K562 (cell line): ENCODE data around the gene CDHR2. TPM values are rescaled to one million over a fixed set of nuclear protein-coding genes. Genes with fewer than 3 reads are reported as not detected.

Experiments
- ATAC-seq: fragments of 200-7000 bp; cut with Tn5 transposase; 3 replicates; pipeline ENCODE4 v1.9.1; 2020; ENCODE audit warnings: moderate library complexity
- BruUV-seq: library from RNA; stranded (reverse); fragments of 400-500 nt; replicated peaks from 2 replicates; lab custom pipeline; 2021; lab: Mats Ljungman, UMichigan
- CTCF ChIA-PET: fragments of 300-600 bp; formaldehyde crosslinking; extraction: SDS; loops from one replicate; lab custom pipeline; 2021; ENCODE audit warnings: low intra/inter-chr PET ratio; lab: Yijun Ruan, JAX
- POLR2A ChIA-PET: fragments of 300-600, 350-650 bp; sonication (Branson Sonifier 250); formaldehyde crosslinking; extraction: SDS; loops from one replicate; lab custom pipeline; 2021; ENCODE audit warnings: antibody characterized with exemption, inconsistent platforms; lab: Yijun Ruan, JAX
- DNase-seq, 4 experiments: peaks; one replicate each; pipeline versions ENCODE4 v3.0.0 to v3.0.0-alpha.2; 2011 to 2018; ENCODE audit warnings: low spot score in 3 of 4, mixed read lengths in 3 of 4; ENCODE audit errors: extremely low read depth in 1 of 4
- FAIRE-seq: peaks from 2 replicates; lab custom pipeline; 2011; peaks lifted over from hg19 to GRCh38; lab: Jason Lieb, UNC
- H2AFZ ChIP-seq: 2 replicates; pipeline ENCODE4 v1.6.0; 2011; ENCODE audit warnings: low read depth, low read length, control low read depth, inconsistent platforms
- H3K27ac ChIP-seq: fragments of 200-600 bp; 3 replicates; pipeline ENCODE4 v1.8.0; 2011; ENCODE audit warnings: low read depth, mild to moderate bottlenecking, control low read depth, inconsistent platforms, low read length, moderate library complexity, mixed read lengths; ENCODE audit errors: extremely low read depth
- H3K27me3 ChIP-seq, 2 experiments: fragments of 300-600 bp in 1 of 2; 2 replicates in 1 of 2; 3 replicates in 1 of 2; pipeline versions ENCODE4 v1.6.0 to v1.8.0; 2011; ENCODE audit warnings: inconsistent platforms in 2 of 2, low read length in 2 of 2, mild to moderate bottlenecking in 1 of 2, mixed read lengths in 1 of 2, moderate library complexity in 1 of 2; ENCODE audit not compliant: control insufficient read depth in 2 of 2, insufficient read depth in 2 of 2
- H3K36me3 ChIP-seq: fragments of 300-600 bp; 3 replicates; pipeline ENCODE4 v1.8.0; 2011; ENCODE audit warnings: mild to moderate bottlenecking, low read length, inconsistent platforms; ENCODE audit not compliant: control insufficient read depth, insufficient read depth
- H3K4me1 ChIP-seq, 2 experiments: fragments of 200-600 bp in 1 of 2; replicated peaks in 1 of 2; 2 replicates in 1 of 2; 3 replicates in 1 of 2; pipeline versions ENCODE4 v1.5.1 to v1.8.0; 2011; ENCODE audit warnings: inconsistent platforms in 2 of 2, low read length in 2 of 2, mild to moderate bottlenecking in 1 of 2, mixed read lengths in 1 of 2, moderate library complexity in 1 of 2; ENCODE audit not compliant: control insufficient read depth in 2 of 2, insufficient read depth in 2 of 2
- H3K4me2 ChIP-seq: 2 replicates; pipeline ENCODE4 v1.6.1; 2011; ENCODE audit warnings: low read length, control low read depth, inconsistent platforms, mixed read lengths; ENCODE audit not compliant: insufficient read depth
- H3K4me3 ChIP-seq: fragments of 200-600 bp; sonication (generic), shearing (Covaris generic); 2 replicates; pipeline ENCODE4 v1.5.1; 2016; ENCODE audit warnings: control low read depth, inconsistent platforms
- H3K79me2 ChIP-seq: fragments of 200-600 bp; 3 replicates; pipeline ENCODE4 v1.8.0; 2011; ENCODE audit warnings: low read length, inconsistent platforms; ENCODE audit not compliant: control insufficient read depth, insufficient read depth
- H3K9ac ChIP-seq, 2 experiments: 2 replicates each; pipeline versions ENCODE4 v1.6.0 to v1.6.1; 2011; ENCODE audit warnings: low read depth in 2 of 2, low read length in 2 of 2, control low read depth in 1 of 2, inconsistent platforms in 1 of 2, mild to moderate bottlenecking in 1 of 2, mixed read lengths in 1 of 2; ENCODE audit not compliant: insufficient read depth in 1 of 2
- H3K9me1 ChIP-seq: one replicate; pipeline ENCODE4 v1.6.0; 2011; ENCODE audit warnings: inconsistent platforms, mild to moderate bottlenecking, low read length, moderate library complexity; ENCODE audit not compliant: control insufficient read depth, insufficient read depth
- H3K9me3 ChIP-seq: replicated peaks from 2 replicates; pipeline ENCODE4 v1.5.1; 2011; ENCODE audit warnings: low read depth, low read length, inconsistent platforms; ENCODE audit not compliant: control insufficient read depth, insufficient read depth
- H4K20me1 ChIP-seq: replicated peaks from 2 replicates; pipeline ENCODE4 v1.6.1; 2011; ENCODE audit warnings: low read length, inconsistent platforms, mixed read lengths; ENCODE audit not compliant: control insufficient read depth, insufficient read depth
- ARID1B ChIP-seq: fragments of 450-650 bp; IDR thresholded peaks from 2 replicates; pipeline ENCODE4 v1.6.1; 2016; ENCODE audit warnings: antibody characterized with exemption, mild to moderate bottlenecking, inconsistent platforms
- ASH1L ChIP-seq: fragments of 450-650 bp; IDR thresholded peaks from 2 replicates; pipeline ENCODE4 v1.6.1; 2018; ENCODE audit warnings: borderline replicate concordance, mild to moderate bottlenecking, low read depth; ENCODE audit not compliant: partially characterized antibody
- BMI1 ChIP-seq: fragments of 150-350 bp; IDR thresholded peaks from 2 replicates; pipeline ENCODE4 v1.6.1; 2014; ENCODE audit warnings: low read length
- CAMTA2 ChIP-seq: fragments of 250-450 bp; sonication (Bioruptor Pico); conservative IDR thresholded peaks from 2 replicates; pipeline ENCODE4 v1.5.1; 2022
- CTCF ChIP-seq, 3 experiments: IDR thresholded peaks in 2 of 3; conservative IDR thresholded peaks in 1 of 3; 2 replicates each; pipeline ENCODE4 v1.5.1; 2011 to 2012; ENCODE audit warnings: low read length in 3 of 3, mild to moderate bottlenecking in 3 of 3, control low read depth in 2 of 3, improper control_type of control experiment in 1 of 3, inconsistent platforms in 1 of 3, low read depth in 1 of 3, mixed read lengths in 1 of 3, moderate library complexity in 1 of 3; ENCODE audit not compliant: insufficient read depth in 2 of 3
- ETV5 ChIP-seq: sonication (generic); formaldehyde crosslinking; IDR thresholded peaks from 2 replicates; pipeline ENCODE4 v1.4.0; 2020; ENCODE audit warnings: low read depth, mild to moderate bottlenecking, missing genetic modification reagents
- FOXA1 ChIP-seq: fragments of 450-650 bp; IDR thresholded peaks from 2 replicates; pipeline ENCODE4 v1.6.1; 2016; ENCODE audit warnings: mild to moderate bottlenecking, borderline replicate concordance
- GABPB1 ChIP-seq: sonication (generic); formaldehyde crosslinking; IDR thresholded peaks from 2 replicates; pipeline ENCODE4 v1.8.0; 2022; ENCODE audit warnings: mild to moderate bottlenecking, missing genetic modification reagents
- GMEB1 ChIP-seq: fragments of 250-450 bp; sonication (Bioruptor Pico); IDR thresholded peaks from 2 replicates; pipeline ENCODE4 v1.4.0; 2020; ENCODE audit warnings: mild to moderate bottlenecking
- KDM1A ChIP-seq, 2 experiments: fragments of 450-650 bp; IDR thresholded peaks; 2 replicates each; pipeline ENCODE4 v1.6.1; 2016; ENCODE audit warnings: mild to moderate bottlenecking in 2 of 2
- KDM2B ChIP-seq: fragments of 250-450 bp; sonication (Bioruptor Pico); IDR thresholded peaks from 2 replicates; pipeline ENCODE4 v1.8.0; 2021; ENCODE audit warnings: mild to moderate bottlenecking, moderate library complexity
- KLF10 ChIP-seq: fragments of 250-450 bp; sonication (Bioruptor Pico); IDR thresholded peaks from 2 replicates; pipeline ENCODE4 v1.6.1; 2021; ENCODE audit warnings: matching md5 sums
- MXD1 ChIP-seq: fragments of 250-450 bp; sonication (Bioruptor Pico); IDR thresholded peaks from 2 replicates; pipeline ENCODE4 v1.8.0; 2021; ENCODE audit warnings: borderline replicate concordance, mild to moderate bottlenecking, moderate library complexity; ENCODE audit not compliant: poor library complexity, severe bottlenecking
- NR1H2 ChIP-seq: sonication (generic); formaldehyde crosslinking; IDR thresholded peaks from 2 replicates; pipeline ENCODE4 v1.4.0; 2020; ENCODE audit warnings: mild to moderate bottlenecking, missing genetic modification reagents
- SLC30A9 ChIP-seq: fragments of 250-450 bp; sonication (Bioruptor Pico); IDR thresholded peaks from 2 replicates; pipeline ENCODE4 v1.8.0; 2022; ENCODE audit warnings: mild to moderate bottlenecking, moderate library complexity
- SMARCA4 ChIP-seq: fragments of 450-650 bp; IDR thresholded peaks from 2 replicates; pipeline ENCODE4 v1.6.1; 2016
- TGIF2 ChIP-seq: sonication (generic); formaldehyde crosslinking; IDR thresholded peaks from 2 replicates; pipeline ENCODE4 v1.8.1; 2022; ENCODE audit warnings: mild to moderate bottlenecking, missing genetic modification reagents, moderate library complexity
- TSC22D4 ChIP-seq: fragments of 450-650 bp; IDR thresholded peaks from 2 replicates; pipeline ENCODE4 v1.6.1; 2016; ENCODE audit warnings: missing genetic modification characterization, missing biosample characterization, control low read depth
- YBX1 ChIP-seq: fragments of 450-650 bp; IDR thresholded peaks from 2 replicates; pipeline ENCODE4 v1.7.1; 2016; ENCODE audit warnings: mild to moderate bottlenecking
- ZNF121 ChIP-seq: sonication (generic); formaldehyde crosslinking; conservative IDR thresholded peaks from 2 replicates; pipeline ENCODE4 v1.8.0; 2022; ENCODE audit warnings: missing genetic modification reagents
- ZNF165 ChIP-seq: fragments of 250-450 bp; sonication (Bioruptor Pico); IDR thresholded peaks from 2 replicates; pipeline ENCODE4 v1.4.0; 2020; ENCODE audit warnings: borderline replicate concordance
- WGBS: fragments of 100-300 bp; shearing (Covaris generic); methylation state at CpG from one replicate; pipeline ENCODE4 v1.1.6; 2016; ENCODE audit warnings: low coverage, mixed read lengths; ENCODE audit not compliant: insufficient coverage; ENCODE audit errors: missing lambda C conversion rate; 5-methylcytosine and 5-hydroxymethylcytosine counted together
- in situ Hi-C: fragments of 300-500 bp; cut with MboI; formaldehyde crosslinking; loops from 4 replicates; pipeline ENCODE4 v1.15.0; 2018; ENCODE audit warnings: inconsistent platforms, mixed read lengths
- intact Hi-C: fragments of 100-400 bp; cut with micrococcal nuclease; formaldehyde crosslinking; loops from 2 replicates; pipeline ENCODE4 v1.14.2; 2022
- polyA plus RNA-seq, 8 experiments: library from polyadenylated mRNA; depleted of rRNA in 4 of 8; stranded (reverse) in 5 of 8; unstranded in 3 of 8; fragments of >200 nt; fragmentation: Nextera tagmentation in 2 of 8; fragmentation: Illumina TruSeq in 1 of 8; extraction: Ambion mirVana in 2 of 8; extraction: Trizol in 1 of 8; gene quantifications; 2 replicates each; pipeline versions ENCODE4 v1.2.1 to v1.2.3, GENCODE V29; 2011 to 2014; ENCODE audit warnings: inconsistent platforms in 1 of 8, missing spikeins in 1 of 8
- total RNA-seq, 7 experiments: library from RNA; depleted of rRNA in 6 of 7; stranded (reverse); fragments of >200 nt in 6 of 7; fragmentation: Illumina TruSeq in 2 of 7; extraction: Trizol in 2 of 7; gene quantifications; 2 replicates each; pipeline versions ENCODE4 v1.2.1 to v1.2.3, GENCODE V29; 2011 to 2021; ENCODE audit warnings: low replicate concordance in 1 of 7

Gene CDHR2
- total and polyA plus RNA-seq, 9 of the 15 experiments (the other 6 are each of a cell fraction or from before 2014, with no cell fraction given), result 0.01 to 0.62 (median 0.09) TPM; not detected in 2

GRCh38 chr5:176517053-176517661 lies 32.0 kb upstream of the CDHR2 start:
- in situ Hi-C loops (no loop called here), intact Hi-C loops (no loop called here)
- Histone ChIP-seq H2AFZ (no peak overlapping the region), H3K9ac (no peak overlapping the region), H3K27ac (no peak overlapping the region), H3K36me3 (no peaks in the 10 kb centered on the region), H3K4me1 (peaks cover 9 to 11% of the 10 kb centered on the region in 2 experiments; a peak in 4 of 5 replicates), H3K4me2 (no peak overlapping the region), H3K4me3 (no peak overlapping the region), H3K9me1 (no peaks in the 10 kb centered on the region), H4K20me1 (no peaks in the 10 kb centered on the region), H3K27me3 (peaks cover 13 to 20% of the 10 kb centered on the region in 2 experiments; a peak in 3 of 5 replicates), H3K9me3 (no peaks in the 10 kb centered on the region), H3K79me2 (no peaks in the 10 kb centered on the region)
- POLR2A ChIA-PET, result interaction anchor here (0.9 to 1.1 kb wide), 2 partner anchors 35 to 65 kb away, joined by 3 read pairs; no protein-coding TSS in a partner anchor
- ATAC-seq (no peak), FAIRE-seq (no peak), DNase-seq (no peak)
- CTCF ChIA-PET, result no interaction called here
- no TSS peak for BruUV-seq
- WGBS, result 2% methylated on average over 7 of the region's 7 CpGs
- TF ChIP-seq GMEB1 (CRISPR knock-in tag) (no peak), SMARCA4 (no peak), ZNF121 (no peak), BMI1 (no peak), ETV5 (CRISPR knock-in tag) (no peak), TSC22D4 (tag) (no peak), ASH1L (no peak), ARID1B (no peak), YBX1 (no peak), ZNF165 (CRISPR knock-in tag) (no peak), FOXA1 (no peak), KDM1A (IDR thresholded peaks at IDR 0.05) (peak in 1 of 2 experiments; percentile 47; a peak in 2 of 4 replicates), SLC30A9 (CRISPR knock-in tag) (no peak), GABPB1 (CRISPR knock-in tag) (no peak), TGIF2 (CRISPR knock-in tag) (no peak), KDM2B (CRISPR knock-in tag) (no peak), CTCF (IDR thresholded peaks at IDR 0.05 in 2 of 3, conservative IDR thresholded peaks at IDR 0.05 in 1 of 3; ENCODE audit: insufficient read depth in 2 of 3, low read depth in 1 of 3, low read length in 3 of 3) (no peak), KLF10 (CRISPR knock-in tag) (no peak), MXD1 (no peak), NR1H2 (CRISPR knock-in tag) (no peak), CAMTA2 (no peak)
